ENCODE data around the gene TRAF7.
"Not testable (repeated sequence)": the region's sequence is repeated elsewhere in the genome, so short reads cannot be mapped to it uniquely, and the experiment has no call there.

TRAF7 gene

DNA sequence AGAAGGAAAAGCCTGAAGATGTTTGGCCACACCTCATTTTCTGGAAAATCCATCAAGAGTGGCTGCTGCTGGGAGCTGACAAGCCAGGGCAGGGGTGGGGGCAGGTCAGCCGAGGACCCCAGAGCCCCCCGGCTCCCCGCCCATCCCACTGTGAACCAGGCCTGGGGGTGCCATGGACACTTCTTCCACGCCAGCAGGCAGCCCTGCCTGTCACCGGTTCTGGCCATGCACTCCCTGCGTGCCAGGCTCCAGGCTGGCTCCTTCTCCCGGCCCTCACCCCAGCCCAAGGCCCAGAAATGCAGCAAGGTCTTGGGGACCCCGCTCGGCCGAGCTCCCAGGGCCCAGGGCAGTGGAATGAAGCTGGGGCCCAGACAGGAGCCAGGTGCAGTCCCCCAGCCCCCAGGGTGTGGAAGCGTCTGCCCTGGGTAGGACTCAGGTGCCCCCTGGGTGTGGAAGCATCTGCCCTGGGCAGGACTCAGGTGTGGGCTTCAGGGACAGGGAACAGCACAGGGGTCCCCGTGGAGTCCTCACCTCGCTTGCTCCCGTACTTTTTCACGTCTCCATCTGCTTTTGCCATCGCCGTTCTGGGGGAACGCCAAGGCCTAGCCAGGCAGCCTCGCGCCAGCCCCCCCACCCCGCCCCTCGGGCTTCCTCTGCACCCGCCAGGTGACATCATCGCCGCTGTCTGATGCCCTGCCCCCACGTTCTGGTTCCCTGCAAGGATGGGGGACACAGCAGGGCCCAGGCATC is 32.5 kb upstream of the TRAF7 start:
- not testable (repeated sequence) for DNase-seq

- not testable (repeated sequence) for DNase-seq
These were observed 31.7 kb upstream of the TRAF7 start for GRCh38 chr16:2123706-2124376.

DNA sequence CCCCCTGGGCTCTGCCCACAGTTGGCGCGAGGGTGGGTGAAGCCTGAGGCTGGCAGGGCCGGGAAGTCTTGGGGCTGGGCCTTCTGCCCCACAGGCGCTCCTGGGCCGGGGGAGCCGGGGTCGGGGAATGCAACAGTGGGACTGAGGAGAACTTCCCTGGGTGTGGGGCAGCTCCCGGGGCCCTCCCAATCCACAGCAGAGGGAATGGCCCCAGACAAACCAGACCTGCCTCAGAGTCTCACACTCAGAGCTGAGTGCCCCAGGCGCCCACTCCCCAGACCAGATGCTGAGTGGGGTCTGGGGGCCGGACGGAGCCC is 31.2 kb upstream of the TRAF7 start:
- not testable (repeated sequence) for DNase-seq

GRCh38 chr16:2124694-2125444 is 30.7 kb upstream of the TRAF7 start:
- not testable (repeated sequence) for DNase-seq

DNA sequence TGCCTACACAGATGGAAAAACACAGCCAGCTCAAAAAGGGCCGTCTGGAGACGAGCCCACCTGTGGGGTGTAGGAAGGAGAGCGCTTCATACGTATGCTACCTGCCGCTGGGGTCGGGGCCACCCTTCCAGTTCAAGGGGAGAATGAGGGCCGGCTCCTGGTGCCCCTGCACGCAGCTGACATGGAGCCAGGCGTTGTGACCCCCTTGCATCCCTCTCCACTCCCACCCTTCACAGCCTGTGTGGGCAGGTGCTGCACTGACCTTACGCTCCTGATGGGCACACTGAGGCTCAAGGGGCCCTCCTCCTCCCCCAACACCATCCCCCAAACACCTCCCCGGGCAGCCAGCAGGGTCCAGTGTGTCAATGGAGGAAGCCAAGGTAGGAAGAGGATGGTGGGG is 30.0 kb upstream of the TRAF7 start:
- not testable (repeated sequence) for DNase-seq

DNA sequence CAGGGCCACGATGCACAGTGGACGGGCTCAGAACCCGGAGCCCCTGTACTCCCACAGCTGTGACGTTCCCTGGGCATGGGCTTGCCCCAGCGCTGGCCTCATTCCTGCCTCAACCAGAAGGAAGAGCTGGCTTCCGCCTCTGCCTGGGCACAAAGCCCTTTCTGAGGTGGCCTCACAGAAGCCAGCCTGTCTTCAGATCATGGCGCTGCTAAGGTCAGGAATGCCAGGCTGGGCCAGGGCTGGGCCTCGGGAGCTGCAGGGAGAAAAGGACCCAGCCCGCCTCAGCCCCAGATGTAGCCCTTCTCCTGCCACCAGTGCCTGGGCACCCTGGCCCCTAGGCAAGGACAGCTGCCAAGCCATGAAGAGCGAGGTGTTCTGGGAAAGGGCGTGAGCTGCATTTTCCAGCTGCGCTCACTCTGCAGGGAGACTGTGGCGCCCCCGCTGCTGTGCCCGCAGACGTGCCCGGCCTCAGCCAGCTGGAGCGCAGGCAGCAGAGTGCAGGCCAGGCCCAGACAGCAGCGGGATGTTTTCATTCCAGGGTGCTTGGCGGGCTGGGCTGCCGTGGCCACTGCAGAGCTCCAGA is 29.3 kb upstream of the TRAF7 start:
- DNase-seq: not testable (repeated sequence)

DNA sequence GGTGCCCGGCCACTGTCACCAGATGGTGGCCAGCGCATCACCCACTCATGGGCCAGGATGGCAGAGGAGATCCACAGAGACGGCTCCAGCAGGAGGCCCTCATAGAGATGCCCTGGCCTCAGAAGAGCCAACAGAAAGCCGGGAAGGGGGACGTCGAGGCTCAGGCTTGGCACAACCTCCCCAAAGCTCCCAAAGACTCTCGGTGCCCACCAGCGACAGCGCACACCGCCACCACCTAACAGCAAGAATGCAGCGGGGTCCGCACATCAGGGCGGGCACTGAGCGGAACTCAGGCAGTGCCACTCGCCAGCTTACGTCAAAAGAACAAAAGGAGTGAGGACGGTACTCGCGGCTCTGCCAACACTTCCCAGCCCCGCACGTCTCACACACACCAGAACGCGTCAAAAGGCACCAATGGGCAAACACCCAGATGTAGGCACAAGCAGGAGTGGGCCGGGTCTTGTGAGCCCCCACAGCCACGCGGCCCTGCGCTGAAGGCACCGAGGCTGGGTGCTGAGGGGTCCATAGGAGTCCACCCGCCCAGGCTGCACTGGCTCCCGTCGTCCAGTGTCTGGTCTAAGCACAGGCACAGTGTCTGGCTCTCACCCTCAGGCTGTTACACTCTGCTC is 28.5 kb upstream of the TRAF7 start:
- DNase-seq: not testable (repeated sequence)

GRCh38 chr16:2127630-2128280 is 27.8 kb upstream of the TRAF7 start:
- DNase-seq: not testable (repeated sequence)

GRCh38 chr16:2129251-2129650 is 26.3 kb upstream of the TRAF7 start:
- DNase-seq: not testable (repeated sequence)

- DNase-seq: not testable (repeated sequence)
These were observed 25.6 kb upstream of the TRAF7 start for GRCh38 chr16:2129890-2130447.

DNA sequence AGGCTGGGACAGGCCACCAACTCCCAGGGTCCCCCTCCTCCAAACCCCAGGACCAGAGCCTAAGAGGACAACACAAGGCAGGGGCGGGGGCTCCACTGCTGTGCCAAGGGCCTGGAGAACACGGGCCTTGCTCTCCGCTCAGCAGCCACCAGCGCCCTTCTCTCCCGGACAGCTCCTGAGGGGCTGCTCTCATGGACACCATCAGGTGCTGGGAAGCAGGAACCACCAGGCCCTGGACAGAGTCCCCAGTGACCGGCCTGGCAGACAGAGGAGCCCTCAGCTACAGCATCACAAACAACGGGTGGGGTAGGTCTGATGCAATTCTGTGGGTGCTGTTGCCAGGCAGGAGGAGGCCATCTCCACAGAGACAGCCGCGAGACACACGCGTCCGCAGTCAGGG is 21.8 kb upstream of the TRAF7 start:
- not testable (repeated sequence) for DNase-seq

GRCh38 chr16:2135071-2135470 is 20.5 kb upstream of the TRAF7 start:
- not testable (repeated sequence) for DNase-seq

DNA sequence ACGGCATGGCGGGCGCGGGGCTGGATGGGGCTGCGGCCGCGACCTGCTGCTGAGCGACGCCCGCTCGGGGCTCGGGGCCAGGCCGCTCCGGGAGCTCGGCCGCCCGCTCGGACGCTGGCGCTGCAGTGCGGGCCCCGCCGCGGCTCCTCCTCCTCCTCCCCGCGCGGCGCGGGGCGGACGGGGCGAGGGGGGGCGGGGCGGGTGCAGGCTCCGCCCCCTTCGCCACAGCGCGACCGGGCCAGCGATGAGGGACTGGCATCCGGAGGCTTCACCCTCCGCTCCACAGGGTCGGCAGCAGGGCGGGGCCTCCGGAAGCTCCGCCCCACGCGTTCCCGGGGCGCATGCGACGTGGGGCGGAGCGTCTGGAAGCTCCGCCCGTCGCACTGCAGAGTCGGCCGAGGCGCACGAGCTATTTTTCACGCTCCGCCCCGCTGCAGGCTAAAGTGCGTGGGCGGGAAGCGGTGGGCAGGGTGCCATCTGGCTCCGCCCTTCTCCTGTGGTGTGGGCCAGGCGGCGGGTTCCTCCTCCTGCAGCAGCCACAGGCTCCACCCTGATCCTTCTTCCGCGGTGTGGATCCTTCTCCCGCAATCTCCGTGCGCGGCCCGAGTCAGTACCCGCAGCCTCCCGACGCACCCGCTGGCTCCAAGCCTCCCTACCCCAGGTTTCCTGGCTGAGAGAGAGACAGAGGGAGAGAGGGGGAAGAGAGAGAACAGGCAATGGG is 19.7 kb upstream of the TRAF7 start, which contains the start of gene PKD1:
PKD1 (minus strand) TSS at position 129 of the 721 bp plus-strand sequence. CDS start 209 bp downstream, outside the sequence.
- peak; percentile 98 for DNase-seq

- DNase-seq: no peak
These were observed 12.4 kb upstream of the TRAF7 start for GRCh38 chr16:2142942-2143877.

- no peak for DNase-seq
These were observed 11.6 kb upstream of the TRAF7 start for GRCh38 chr16:2143878-2144485.

DNA sequence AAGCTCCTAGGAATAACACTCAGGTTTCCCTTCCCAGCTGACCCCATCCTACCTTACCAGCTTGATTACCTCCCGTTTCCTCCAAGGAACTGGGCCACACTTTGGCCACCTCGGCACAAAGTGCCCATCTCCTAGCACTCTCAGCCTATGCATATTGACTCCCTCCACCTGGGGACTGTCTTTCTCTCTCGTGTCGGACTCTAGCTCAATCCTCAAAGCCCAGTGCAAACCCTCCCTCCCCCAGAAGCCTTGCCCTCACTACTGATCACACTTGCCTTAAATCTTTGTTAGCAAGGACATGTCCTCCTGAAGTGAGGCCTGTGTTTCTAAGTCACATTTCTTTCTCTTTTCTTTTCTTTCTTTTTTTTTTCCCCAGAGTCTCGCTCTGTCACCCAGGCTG is 9.7 kb upstream of the TRAF7 start:
- DNase-seq: no peak

DNA sequence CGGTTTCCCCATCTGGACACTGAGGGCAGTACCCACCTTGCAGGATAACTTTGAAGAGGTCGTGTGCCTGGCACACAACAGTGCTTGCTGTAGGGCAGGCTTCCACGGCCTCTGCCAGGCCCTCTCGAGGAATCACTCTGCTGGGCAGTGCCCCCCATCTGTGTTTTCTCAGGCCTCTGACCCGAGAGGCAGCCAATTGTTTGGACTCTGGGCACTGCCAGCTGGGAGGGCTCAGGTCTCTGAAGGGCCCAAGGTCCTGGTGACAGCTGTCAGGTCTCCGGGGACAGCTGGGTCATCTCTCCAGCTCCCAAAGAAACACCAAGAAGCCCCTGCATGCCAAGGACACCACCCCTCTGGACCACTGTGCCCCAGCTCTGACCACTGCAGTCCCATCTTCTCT is 8.2 kb upstream of the TRAF7 start:
- DNase-seq: no peak

GRCh38 chr16:2147981-2148671 is 7.5 kb upstream of the TRAF7 start, which contains the start of gene RAB26:
RAB26 (plus strand) TSS chr16:2148625; CDS start chr16:2148784, 159 bp downstream.
- DNase-seq: peak; percentile 53

All from stimulated activated CD4-positive, alpha-beta T cell treated with anti-CD3 and anti-CD28 coated beads, Interleukin-4, amount 100 ng/mL, for 24 hours (primary cell).